Skin epidermis (tissue), 12 donors: ENCODE measurements around the gene RPL3.

Source experiments
- H3K27ac ChIP-seq, 21 experiments: fragments of 200-600 bp; sonication (generic) in 11 of 21; one replicate each; pipeline ENCODE4 v1.5.0; 2020; ENCODE audit warnings: mild to moderate bottlenecking in 3 of 21, inconsistent platforms in 2 of 21, moderate library complexity in 2 of 21
- H3K4me3 ChIP-seq, 7 experiments: fragments of 200-600 bp; sonication (generic) in 2 of 7; one replicate each; pipeline ENCODE4 v1.5.0; 2020; ENCODE audit warnings: inconsistent platforms in 2 of 7, mild to moderate bottlenecking in 2 of 7, moderate library complexity in 1 of 7

RPL3 gene

DNA sequence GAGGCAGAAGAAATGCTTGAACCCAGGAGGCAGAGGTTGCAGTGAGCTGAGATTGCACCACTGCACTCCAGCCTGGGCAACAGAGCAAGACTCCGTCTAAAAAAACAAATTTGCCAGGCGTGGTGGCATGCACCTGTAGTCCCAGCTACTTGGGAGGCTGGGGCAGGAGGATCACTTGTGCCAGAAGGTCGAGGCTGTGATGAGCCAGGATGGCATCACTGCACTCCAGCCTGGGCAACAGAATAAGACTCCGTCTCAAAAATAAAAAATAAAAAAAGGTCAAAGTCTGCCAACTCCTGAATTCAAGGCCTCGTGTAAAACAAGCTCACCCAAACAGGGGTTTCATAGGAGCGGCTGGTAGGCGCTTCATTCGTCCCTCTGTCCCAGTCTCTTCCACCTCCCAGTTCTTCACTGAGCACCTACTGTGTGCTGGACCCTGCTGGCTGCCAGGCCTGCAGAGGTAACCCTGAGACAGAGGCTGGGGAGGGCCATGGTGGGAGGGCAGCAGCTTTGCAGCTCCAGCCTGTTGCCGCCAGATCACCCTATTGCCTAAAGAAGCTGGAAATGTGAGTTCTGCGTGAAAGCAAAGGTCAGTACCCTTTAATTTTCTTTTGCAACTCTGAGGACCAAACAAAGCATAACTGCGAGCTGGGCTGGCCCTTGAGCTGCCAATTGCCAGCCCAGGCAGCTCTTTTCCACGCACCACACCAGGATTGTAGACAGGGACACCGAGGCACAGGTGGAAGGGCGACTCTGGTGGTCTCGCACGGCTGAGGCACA is 15.3 kb downstream of the RPL3 start:
- no peak overlapping the region for H3K4me3 ChIP-seq
- H3K27ac ChIP-seq: no peak overlapping the region

DNA sequence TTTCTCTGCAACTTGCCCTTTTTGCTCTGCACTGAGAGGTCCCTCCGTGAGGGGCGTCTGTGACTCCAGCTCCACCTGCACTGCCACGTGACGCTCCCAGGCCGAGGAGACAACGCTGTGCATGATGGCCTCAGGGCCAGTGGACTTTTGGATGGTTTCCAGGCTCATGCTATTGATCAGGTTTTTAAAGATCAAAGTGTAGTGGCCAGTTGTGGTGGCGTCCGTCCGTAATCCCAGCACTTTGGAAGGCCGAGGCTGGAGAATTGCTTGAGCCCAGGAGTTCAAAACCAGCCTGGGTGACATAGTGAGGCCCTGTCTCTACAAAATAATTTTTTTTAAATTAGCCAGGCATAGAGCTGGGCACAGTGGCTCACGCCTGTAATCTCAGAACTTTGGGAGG is 16.1 kb downstream of the RPL3 start:
- no peak overlapping the region for H3K4me3 ChIP-seq
- H3K27ac ChIP-seq: no peak overlapping the region

DNA sequence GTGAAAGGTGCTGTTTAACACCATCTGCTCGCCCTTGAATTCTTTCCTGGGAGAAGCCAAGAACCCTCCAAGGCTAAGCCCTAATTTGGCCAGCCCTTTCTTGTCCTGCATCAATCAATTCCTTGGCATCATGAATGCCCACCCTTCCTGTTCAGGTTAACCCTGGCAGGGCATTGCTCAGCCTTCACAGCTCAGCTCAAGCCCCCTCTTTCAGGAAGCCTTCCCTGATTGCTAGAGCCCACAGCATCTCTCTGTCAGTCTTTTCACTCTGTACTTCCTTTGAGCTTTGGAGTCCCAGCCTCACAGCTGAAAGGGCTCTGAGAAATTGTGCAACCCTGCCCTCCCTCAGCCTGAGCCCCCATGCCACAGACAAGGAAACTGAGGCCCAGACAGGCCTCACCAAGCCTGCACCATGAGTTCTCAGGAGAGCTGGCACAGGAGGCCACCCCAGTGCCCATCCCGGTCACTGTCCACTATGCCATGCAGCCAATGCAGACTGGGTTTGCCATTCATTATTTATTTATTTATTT is 16.9 kb downstream of the RPL3 start:
- no peak overlapping the region for H3K27ac ChIP-seq
- no peak overlapping the region for H3K4me3 ChIP-seq

DNA sequence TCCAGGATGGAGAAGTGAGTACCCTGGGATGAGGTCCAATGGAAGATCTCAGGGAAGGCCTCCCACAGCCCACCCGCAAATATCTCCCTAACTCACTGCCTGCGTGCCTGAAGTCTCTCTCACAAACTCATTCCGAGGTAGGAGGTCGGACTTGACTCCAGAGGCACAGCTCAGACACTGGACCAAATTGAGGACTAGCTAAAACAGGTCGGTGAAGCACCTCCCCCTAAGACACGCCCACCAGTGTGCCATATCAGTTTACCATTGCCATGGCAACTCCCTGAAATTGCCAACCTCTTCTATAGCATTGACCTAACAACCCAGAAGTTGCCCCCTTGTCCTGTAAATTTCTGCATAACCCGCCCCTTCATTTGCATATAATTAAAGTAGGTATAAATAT is 17.5 kb downstream of the RPL3 start:
- Histone ChIP-seq H3K27ac (no peak overlapping the region), H3K4me3 (no peak overlapping the region)

GRCh38 chr22:39301108-39301507 is 18.3 kb downstream of the RPL3 start:
- no peak overlapping the region for H3K4me3 ChIP-seq
- H3K27ac ChIP-seq: peak overlapping the region in 1 of 21 experiments; percentile 73

DNA sequence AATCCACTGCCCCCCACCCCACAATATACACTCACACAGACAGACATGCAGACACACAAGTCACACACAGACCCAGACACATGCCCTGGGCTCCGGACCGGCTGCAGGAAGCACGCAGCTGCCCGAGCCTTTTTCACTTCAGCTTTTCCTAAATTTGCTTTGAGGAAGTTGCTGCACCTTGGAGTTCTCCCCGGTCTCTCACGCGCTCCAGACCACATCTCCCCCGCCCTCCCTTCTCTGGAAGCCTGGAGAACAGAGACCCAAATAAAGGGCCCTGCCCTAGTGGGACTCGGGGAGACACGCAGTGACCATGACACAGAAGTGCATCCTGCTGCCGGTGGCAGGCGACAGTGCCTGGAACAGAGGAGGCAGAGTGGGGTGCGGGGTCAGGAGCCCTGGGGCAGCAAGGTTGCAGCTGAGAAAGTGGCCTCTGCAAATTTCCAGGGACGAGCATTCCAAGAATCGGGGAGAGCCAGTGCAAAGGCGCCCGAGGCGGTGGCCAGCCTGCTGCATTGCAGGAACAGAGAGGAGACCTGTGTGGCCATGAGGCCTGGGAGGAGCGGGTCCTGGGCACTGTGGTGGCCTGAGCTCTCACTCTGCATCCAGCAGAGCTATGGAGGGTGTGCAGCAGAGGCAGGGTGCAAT is 19.1 kb downstream of the RPL3 start:
- H3K4me3 ChIP-seq: no peak overlapping the region
- peak overlapping the region in 14 of 21 experiments; percentile 5 to 75 (median 36) for H3K27ac ChIP-seq

GRCh38 chr22:39299829-39300178 is 19.6 kb downstream of the RPL3 start:
- H3K27ac ChIP-seq: peak overlapping the region in 13 of 21 experiments; percentile 5 to 75 (median 31)
- no peak overlapping the region for H3K4me3 ChIP-seq

DNA sequence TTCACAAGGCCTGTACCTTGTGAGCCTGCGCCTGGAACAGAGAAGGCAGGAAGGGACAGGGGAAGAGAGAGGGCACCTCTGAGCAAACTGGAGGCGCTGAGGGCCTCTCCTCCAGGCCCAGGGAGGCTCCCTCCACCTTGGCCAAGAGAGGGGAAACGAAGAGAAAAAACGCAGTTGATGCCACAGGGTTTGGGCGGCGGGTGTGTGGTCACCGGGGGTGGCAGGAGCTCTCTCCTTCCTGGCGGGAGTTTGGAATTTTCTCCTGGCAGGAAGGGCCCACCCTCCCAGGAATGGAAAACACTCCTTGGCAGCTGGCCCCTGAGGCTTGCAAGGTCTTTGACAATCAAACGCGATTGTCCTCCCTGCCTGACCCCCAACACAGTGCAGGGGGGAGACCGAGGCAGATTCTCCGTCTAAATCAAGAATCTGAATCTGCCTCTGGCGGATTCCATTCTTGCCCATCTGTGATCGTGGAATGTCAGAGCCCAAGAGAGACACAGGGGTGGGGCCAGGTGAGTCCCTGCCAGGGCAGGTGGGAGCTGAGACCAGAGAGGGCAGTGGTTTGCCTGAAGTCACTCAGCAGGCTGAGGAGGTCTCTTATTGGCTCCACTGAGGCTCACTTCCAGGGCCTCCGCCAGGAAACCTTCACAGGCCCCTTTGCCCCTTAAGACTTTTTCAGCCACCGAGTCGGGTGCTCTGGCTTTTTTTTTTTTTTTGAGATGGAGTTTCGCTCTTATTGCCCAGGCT is 21.0 kb downstream of the RPL3 start:
- Histone ChIP-seq H3K27ac (peak overlapping the region in 9 of 21 experiments; percentile 19 to 76 (median 51)), H3K4me3 (no peak overlapping the region)

DNA sequence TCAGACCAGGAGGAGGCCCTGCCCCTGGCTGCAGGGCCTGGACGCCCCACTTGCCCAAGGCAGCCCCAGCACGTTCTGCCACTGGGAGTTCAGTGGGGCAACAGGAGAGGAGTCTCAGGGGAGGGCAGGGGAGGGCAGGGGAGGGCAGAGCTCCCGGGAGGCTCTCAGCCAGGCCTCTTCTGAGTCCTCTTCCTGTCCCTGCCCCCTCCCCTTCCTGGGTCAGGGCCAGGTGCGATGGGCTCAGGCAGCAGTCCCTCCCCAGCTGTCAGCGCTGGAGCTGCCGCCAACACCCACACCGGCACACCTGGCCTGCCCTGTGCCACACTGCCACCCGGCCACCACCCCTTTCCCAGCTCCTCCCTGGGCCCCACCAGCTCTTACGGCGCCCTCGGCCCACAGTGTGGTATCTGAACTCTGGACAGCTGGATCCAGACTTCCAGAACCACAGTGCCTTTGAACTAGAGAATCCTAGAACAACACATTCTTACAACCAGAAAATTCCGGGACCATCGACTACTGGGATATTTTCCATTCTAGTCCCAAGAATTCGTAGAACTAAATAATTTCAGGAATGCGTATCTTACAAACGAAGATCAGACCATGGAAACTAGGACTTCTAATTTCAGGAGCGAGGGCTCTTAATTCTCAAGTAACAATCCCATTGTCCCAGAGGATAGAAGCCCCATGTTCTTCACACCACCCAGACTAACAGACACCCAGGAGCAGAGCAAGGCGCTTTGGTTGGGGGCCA is 21.8 kb downstream of the RPL3 start:
- peak overlapping the region in 13 of 21 experiments; percentile 19 to 76 (median 51) for H3K27ac ChIP-seq
- no peak overlapping the region for H3K4me3 ChIP-seq

DNA sequence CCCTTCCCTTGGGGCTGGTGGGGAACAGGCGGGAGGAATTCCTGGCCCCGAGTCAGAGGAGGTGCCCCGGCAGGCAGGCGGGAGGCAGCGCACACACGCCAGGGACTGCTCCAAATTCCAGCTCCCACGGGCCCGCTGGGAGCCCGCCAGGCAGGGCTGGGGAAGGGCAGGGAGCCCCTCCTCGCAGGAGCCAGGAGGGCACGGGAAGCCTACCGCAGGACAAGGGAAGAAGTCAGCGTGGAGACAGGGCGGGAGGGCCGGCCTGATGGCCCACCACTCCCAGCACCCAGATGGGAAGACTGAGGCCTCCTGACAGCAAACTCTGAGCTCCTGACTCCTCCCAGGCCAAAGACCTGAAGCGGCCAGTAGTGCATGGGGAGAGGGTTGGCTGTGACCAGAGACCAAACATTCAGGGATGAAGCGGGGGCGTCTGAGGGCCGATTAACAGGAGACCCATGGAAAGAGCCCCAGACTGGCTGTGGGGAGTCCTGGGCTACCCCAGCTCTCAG is 22.4 kb downstream of the RPL3 start:
- peak overlapping the region in 12 of 21 experiments; percentile 19 to 76 (median 44) for H3K27ac ChIP-seq
- no peak overlapping the region for H3K4me3 ChIP-seq

DNA sequence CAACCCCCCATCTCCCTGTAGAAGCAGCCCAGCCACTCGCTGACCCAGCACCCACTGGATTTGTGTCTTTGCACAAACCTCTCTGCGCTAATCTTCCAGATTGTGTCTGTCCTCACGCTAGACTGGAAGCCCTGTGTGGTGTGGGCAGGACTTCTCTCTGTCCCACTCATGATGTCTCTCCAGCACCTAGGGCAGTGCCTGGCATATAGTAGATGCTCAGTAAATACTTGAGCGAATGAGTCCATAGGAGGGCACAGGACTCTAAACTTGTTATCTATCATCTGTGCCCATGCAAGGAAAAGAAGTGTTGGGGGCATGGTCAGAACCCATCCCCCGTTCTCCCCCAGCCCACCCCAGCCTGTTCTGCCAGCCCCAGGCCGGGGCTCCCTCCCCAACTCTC is 22.9 kb downstream of the RPL3 start:
- H3K27ac ChIP-seq: peak overlapping the region in 3 of 21 experiments; percentile 27 to 71 (median 51)

GRCh38 chr22:39294571-39295468 is 24.6 kb downstream of the RPL3 start:
- Histone ChIP-seq H3K27ac (no peak overlapping the region), H3K4me3 (no peak overlapping the region)

More for the DNA sequence above, 22.9 kb downstream of the RPL3 start:
- no peak overlapping the region for H3K4me3 ChIP-seq

- H3K4me3 ChIP-seq: no peak overlapping the region
- peak overlapping the region in 2 of 21 experiments; percentile 26 to 86 for H3K27ac ChIP-seq
These were observed 25.6 kb downstream of the RPL3 start for GRCh38 chr22:39293766-39294368.

- H3K27ac ChIP-seq: peak overlapping the region; percentile 41 to 86 (median 74)
These were observed 26.8 kb downstream of the RPL3 start for GRCh38 chr22:39292561-39293074.

GRCh38 chr22:39292031-39292462 is 27.4 kb downstream of the RPL3 start:
- no peak overlapping the region for H3K4me3 ChIP-seq

More at GRCh38 chr22:39292561-39293074, 26.8 kb downstream of the RPL3 start:
- H3K4me3 ChIP-seq: no peak overlapping the region

GRCh38 chr22:39291523-39291922 is 27.9 kb downstream of the RPL3 start:
- no peak overlapping the region for H3K4me3 ChIP-seq

More at GRCh38 chr22:39292031-39292462, 27.4 kb downstream of the RPL3 start:
- peak overlapping the region; percentile 41 to 86 (median 74) for H3K27ac ChIP-seq

GRCh38 chr22:39290724-39291161 is 28.7 kb downstream of the RPL3 start:
- H3K4me3 ChIP-seq: no peak overlapping the region
- H3K27ac ChIP-seq: peak overlapping the region in 9 of 21 experiments; percentile 1 to 86 (median 74)

More at GRCh38 chr22:39291523-39291922, 27.9 kb downstream of the RPL3 start:
- peak overlapping the region in 20 of 21 experiments; percentile 1 to 86 (median 74) for H3K27ac ChIP-seq
